IMR-90 (cell line): ENCODE results near the gene ANKRD45.

Source experiments
- POLR2A ChIP-seq: IDR thresholded peaks from 2 replicates; pipeline ENCODE4 v1.6.1; 2012; ENCODE audit warnings: mild to moderate bottlenecking, low read depth, low read length
- TF ChIP-seq, protein P1 (sequence below): conservative IDR thresholded peaks from 2 replicates; pipeline ENCODE4 v1.5.1; 2012; ENCODE audit warnings: mild to moderate bottlenecking, low read depth, low read length, improper control_type of control experiment

DNA sequence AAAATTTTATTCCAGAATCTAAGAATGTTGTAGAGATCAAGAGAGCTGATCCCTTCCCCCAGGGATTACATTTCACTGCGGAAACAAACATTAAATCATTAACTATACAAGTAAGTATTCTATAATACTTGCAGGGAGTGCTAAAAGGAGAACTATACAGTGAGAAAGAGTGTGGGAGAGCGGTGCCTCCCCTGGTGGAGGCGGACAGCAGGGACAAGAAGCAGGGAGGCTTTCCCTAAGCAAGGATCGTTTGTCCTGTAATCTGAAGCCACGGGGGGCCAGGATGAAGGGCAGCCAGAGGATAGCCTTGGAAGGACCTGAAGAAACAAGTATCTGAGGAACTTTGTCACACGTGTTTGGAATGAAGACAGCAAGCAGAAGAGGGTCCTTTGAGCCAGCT is 106.8 kb downstream of the ANKRD45 start:
- TF ChIP-seq, protein P1, sequence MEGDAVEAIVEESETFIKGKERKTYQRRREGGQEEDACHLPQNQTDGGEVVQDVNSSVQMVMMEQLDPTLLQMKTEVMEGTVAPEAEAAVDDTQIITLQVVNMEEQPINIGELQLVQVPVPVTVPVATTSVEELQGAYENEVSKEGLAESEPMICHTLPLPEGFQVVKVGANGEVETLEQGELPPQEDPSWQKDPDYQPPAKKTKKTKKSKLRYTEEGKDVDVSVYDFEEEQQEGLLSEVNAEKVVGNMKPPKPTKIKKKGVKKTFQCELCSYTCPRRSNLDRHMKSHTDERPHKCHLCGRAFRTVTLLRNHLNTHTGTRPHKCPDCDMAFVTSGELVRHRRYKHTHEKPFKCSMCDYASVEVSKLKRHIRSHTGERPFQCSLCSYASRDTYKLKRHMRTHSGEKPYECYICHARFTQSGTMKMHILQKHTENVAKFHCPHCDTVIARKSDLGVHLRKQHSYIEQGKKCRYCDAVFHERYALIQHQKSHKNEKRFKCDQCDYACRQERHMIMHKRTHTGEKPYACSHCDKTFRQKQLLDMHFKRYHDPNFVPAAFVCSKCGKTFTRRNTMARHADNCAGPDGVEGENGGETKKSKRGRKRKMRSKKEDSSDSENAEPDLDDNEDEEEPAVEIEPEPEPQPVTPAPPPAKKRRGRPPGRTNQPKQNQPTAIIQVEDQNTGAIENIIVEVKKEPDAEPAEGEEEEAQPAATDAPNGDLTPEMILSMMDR: no peak
- no peak for TF ChIP-seq POLR2A
